Islet precursor cell (in vitro differentiated cells): ENCODE measurements around the gene OLAH.

Experiments used
- DNase-seq: peaks from one replicate; pipeline ENCODE4 v3.0.0-alpha.2; 2018

The OLAH gene

DNA sequence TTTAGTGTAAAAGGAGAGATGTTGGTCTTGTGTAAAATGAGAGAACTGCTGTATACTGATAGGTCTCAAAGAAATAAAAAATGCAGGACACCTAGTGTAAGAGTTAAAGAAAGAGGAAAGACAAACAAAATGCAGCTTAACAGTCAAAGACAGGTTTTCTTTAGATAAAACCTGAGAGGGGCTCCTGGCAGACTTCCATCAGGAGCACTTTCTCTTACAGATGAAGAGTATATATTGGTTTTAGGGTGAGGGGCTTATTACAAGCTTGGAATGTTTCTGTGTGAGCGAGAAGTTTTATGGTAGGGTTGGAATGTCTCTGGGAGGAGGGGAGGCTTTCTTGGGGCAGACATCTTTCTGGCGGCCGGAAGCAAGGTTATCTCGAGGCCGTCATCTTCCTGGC, 28.6 kb downstream of the OLAH start:
- no peak for DNase-seq

- no peak for DNase-seq
Observed at GRCh38 chr10:15075421-15075820, 31.7 kb downstream of the OLAH start.

- DNase-seq, result no peak
Observed at GRCh38 chr10:15083674-15084501, 40.1 kb downstream of the OLAH start.

- no peak for DNase-seq
Observed at GRCh38 chr10:15084502-15084922, 40.8 kb downstream of the OLAH start.

- DNase-seq, result peak; percentile 92
Observed at GRCh38 chr10:15088428-15089261, 44.9 kb downstream of the OLAH start, which contains the start of gene ACBD7. Gene ACBD7 (minus strand): TSS chr10:15088776. CDS start chr10:15088728, 48 bp downstream.

GRCh38 chr10:15091418-15091817, 47.7 kb downstream of the OLAH start:
- no peak for DNase-seq

- DNase-seq, result no peak
Observed at GRCh38 chr10:15092855-15093408, 49.2 kb downstream of the OLAH start.

DNA sequence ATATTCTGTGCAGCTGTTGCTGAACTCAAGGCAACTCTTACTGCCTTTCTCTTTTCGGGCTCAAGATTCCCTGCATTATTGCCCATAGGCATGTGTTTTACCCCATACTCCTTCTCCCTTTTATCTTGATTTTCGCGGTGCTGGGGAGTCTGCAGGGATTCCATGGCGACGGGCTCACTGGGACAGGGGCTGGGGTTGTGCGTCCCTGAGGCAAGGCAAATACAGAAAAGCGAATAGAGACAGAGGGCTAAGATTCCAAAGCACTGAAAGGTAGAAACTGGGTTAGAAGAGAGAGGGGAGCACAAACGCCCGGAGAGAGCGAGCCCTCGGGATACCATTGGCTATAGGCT, 52.9 kb downstream of the OLAH start:
- no peak for DNase-seq

DNA sequence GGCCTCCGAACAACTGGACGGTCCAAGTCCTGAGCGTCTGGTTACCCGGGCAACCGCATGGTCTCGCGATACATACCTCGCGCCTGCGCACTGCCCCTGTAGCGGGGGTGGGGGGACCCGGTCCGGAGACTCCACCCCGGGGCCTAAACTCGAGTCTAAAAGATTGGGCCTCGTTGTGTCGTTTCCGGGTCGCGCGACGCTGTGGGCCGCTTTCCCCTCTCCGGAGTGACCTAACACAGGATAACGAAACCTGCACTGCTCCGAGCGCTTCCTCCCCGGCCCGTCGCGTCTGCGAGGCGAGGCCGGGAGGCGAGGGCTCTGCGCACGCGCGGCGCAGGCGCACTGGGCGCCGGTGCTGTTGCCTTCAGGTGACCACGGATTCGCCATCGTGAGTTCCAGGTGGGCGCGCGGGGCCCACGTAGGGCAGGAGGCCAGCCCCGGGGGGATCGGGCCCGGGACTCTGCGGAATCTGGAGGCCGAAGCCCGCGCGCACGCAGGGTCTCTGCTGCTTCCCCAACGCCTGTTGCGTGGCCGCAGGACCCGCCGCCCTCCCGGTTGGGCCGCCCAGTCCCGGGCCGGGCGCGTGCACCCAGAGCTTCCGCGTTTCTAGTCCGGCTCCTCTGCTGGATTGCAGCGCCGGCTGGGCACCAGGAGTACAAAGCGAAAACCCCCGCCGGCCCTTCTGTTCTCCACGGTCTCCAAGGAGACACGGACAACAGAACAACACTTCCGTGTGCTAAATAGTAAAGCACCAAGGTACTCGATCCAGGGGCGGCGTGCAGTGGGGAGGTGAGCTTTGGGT, 53.5 kb downstream of the OLAH start, which contains the start of gene RPP38:
RPP38 (plus strand) TSS at position 345 of the 802 bp plus-strand sequence. CDS start 5,960 bp downstream, outside the sequence.
- DNase-seq, result peak; percentile 98

DNA sequence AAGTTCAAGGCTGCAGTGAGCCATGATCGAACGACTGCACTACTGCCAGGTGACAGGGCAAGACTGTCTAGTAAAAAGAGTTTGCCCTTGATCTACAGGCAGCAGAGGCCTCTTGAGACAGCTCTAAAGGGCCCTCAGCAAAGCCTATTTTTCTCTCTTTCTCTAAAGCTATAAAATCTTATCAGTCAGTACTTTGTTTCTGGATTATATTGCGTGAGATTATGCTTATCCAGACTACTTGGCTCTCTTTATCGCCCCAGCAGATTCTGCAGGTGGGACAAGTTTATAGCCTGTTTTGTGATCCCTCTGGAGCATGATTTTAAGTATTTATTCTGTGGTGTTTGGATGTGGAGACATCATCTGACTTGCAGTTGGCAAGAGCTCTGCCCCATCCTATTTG, 56.1 kb downstream of the OLAH start:
- DNase-seq, result no peak

DNA sequence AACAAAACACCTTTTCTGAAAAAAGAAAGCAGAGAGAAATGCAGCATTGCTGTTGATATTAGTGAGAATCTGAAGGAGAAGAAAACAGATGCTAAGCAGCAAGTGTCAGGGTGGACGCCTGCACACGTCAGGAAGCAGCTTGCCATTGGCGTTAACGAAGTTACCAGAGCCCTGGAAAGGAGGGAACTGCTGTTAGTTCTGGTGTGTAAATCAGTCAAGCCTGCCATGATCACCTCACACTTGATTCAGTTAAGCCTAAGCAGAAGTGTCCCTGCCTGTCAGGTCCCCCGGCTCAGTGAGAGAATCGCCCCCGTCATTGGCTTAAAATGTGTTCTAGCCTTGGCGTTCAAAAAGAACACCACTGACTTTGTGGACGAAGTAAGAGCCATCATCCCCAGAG, 59.8 kb downstream of the OLAH start:
- no peak for DNase-seq

DNA sequence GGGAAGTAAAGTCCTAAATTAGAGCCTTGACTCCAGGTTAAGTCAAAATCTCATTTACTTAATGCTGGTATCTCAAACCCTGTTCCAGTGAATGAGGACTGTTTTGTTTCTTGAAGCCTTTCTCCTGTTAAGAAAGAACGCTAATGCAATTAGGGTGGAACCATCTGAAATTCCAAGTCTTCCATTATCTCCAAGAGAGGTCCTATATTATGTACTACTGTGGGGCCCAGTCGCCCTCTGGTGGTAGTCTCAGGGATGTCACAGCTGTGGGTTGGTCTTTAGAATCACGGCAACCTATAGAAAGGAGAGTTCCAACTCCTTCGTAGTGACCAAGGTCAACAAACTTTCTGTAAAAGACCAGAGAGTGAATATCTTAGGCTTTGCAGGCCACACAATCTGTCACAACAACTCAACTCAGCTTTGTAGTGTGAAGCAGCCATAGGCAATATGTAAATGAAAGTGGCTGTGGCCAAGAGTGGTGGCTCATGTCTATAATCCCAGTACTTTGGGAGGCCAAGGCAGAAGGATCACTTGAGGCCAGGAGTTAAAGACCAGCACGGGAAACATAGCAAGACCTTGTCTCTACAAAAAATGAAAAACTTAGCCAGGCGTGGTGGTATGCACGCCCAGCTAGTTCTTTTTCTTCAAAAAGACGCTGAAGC, 62.7 kb downstream of the OLAH start:
- DNase-seq, result peak; percentile 87

GRCh38 chr10:15112657-15113056, 68.9 kb downstream of the OLAH start:
- DNase-seq, result no peak

- DNase-seq, result no peak
Observed at GRCh38 chr10:15113766-15114165, 70.0 kb downstream of the OLAH start.

GRCh38 chr10:15116225-15116624, 72.5 kb downstream of the OLAH start:
- DNase-seq, result no peak

DNA sequence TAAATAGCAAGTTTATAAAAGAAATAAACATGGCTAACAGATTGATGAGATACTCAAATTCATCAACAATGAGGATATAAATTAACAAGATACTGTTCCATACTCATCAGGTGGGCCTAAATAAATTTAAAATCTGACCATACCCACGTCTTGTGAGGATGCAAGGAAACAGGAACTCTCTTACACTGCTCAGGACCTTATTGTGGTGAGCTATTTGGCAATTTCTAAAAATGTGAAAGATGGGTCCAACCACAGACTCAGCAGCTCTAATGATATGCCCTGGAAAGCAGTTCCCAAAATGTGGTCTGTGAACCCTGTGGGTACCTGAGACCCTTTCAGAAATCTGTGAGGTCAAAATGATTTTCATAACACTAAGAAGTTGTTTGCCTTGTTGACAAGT, 74.9 kb downstream of the OLAH start:
- DNase-seq, result no peak

- no peak for DNase-seq
Observed at GRCh38 chr10:15120523-15120922, 76.8 kb downstream of the OLAH start.

GRCh38 chr10:15121707-15122106, 78.0 kb downstream of the OLAH start:
- DNase-seq, result no peak

GRCh38 chr10:15122477-15123030, 78.8 kb downstream of the OLAH start:
- DNase-seq, result no peak
